Activated naive CD4-positive, alpha-beta T cell treated with anti-CD3 and anti-CD28 coated beads, Interleukin-2, amount 10 ng/mL, durations not matched to agents 7 days and 5 days (primary cell): ENCODE data around the gene SHISA7.
A peak's percentile ranks its signal among the peaks of the same experiment; 100 is the strongest.

Experiments used
- CTCF ChIA-PET: fragments of 350-600 bp; sonication (Branson Sonifier 250); formaldehyde crosslinking; loops from one replicate; lab custom pipeline; 2021; ENCODE audit warnings: antibody characterized with exemption; lab: Charles Lee
- DNase-seq: peaks from one replicate; pipeline ENCODE4 v3.0.0-alpha.2; 2020
- H3K27ac Mint-ChIP-seq: one replicate; pipeline ENCODE4 v1.8.0; 2021; ENCODE audit warnings: mild to moderate bottlenecking, moderate library complexity, mixed read lengths
- H3K27me3 Mint-ChIP-seq: one replicate; pipeline ENCODE4 v1.8.0; 2021; ENCODE audit warnings: mild to moderate bottlenecking, mixed read lengths
- H3K36me3 Mint-ChIP-seq: one replicate; pipeline ENCODE4 v1.8.0; 2021; ENCODE audit warnings: mixed read lengths
- H3K4me1 Mint-ChIP-seq: one replicate; pipeline ENCODE4 v1.8.0; 2021; ENCODE audit warnings: mixed read lengths
- H3K4me3 Mint-ChIP-seq: one replicate; pipeline ENCODE4 v1.8.0; 2021; ENCODE audit warnings: mild to moderate bottlenecking, moderate library complexity, mixed read lengths
- H3K9me3 Mint-ChIP-seq: one replicate; pipeline ENCODE4 v1.8.0; 2021; ENCODE audit warnings: mixed read lengths

SHISA7 gene

GRCh38 chr19:55485439-55486011 is 42.4 kb upstream of the SHISA7 start:
- Mint-ChIP-seq H3K27me3 (peaks cover 33% of the 10 kb centered on the region), H3K4me3 (peak overlapping the region; percentile 73), H3K9me3 (no peaks in the 10 kb centered on the region), H3K4me1 (peaks cover 9% of the 10 kb centered on the region), H3K27ac (peak overlapping the region; percentile 19), H3K36me3 (no peaks in the 10 kb centered on the region)
- no peak for DNase-seq
- CTCF ChIA-PET: interaction anchor here (1.0 to 4.1 kb wide), 3 partner anchors 9 to 19 kb away, joined by 4 to 23 read pairs (median 6); partner anchors contain the start of gene ZNF628

DNA sequence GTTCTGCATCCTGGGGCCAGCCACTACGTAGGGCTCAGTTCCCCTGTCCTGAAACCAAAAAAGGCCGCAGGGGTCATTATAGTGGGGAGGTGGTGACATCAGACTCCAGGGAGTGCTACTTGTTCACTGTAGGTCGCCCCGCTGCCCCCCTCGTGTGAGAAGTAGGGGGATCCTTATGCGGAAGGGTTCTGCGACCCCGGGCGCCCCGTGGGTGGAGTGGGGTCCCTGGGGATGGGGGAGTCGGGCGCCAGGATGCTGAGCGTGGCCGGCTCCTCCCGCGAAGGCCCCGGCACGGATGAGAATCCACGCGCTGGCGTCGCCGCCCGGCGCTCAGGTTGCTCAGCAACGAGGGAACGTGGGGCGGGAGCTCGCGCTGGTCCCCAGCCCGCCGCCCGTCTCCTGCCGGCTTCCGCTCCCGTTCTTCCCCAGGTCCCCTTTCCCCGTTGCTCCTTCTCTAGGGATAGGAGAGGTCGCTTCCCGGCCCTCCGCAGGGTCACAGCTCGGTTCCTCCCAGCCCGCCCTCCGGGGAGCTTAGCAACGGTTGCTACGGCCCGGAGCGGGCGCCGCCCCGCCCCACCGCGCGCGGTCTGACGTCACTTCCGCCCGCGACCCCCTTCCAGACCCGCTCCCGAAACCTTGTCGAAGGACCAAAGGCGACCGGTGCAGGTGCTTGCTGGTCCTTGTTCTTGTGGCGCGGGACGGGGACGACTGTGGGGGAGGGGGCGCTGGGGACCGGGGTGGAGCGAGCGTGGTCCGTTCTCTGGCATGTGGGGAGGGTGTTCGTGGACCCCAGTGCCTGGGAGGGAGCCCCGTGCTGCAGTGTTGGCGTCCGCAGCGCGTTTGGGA is 41.7 kb upstream of the SHISA7 start, which contains the start of gene NAT14:
NAT14 (plus strand) TSS at position 596 of the 846 bp plus-strand sequence. CDS start 521 bp downstream, outside the sequence.
- peak within 1 kb of the TSS; percentile 24 for H3K27ac Mint-ChIP-seq
- peaks cover 26% of the 10 kb centered on the region for H3K27me3 Mint-ChIP-seq
- no peaks in the 10 kb centered on the region for H3K9me3 Mint-ChIP-seq
- peaks cover 11% of the 10 kb centered on the region for H3K4me1 Mint-ChIP-seq
- DNase-seq: peak; percentile 75
- peak within 1 kb of the TSS; percentile 73 for H3K4me3 Mint-ChIP-seq
- CTCF ChIA-PET: interaction anchor here (1.0 to 4.1 kb wide), 3 partner anchors 8 to 20 kb away, joined by 4 to 23 read pairs (median 6); partner anchors contain the start of gene ZNF628
- peaks cover 2% of the 10 kb centered on the region for H3K36me3 Mint-ChIP-seq

- peaks cover 4% of the 10 kb centered on the region for H3K36me3 Mint-ChIP-seq
- peak overlapping the region; percentile 73 for H3K4me3 Mint-ChIP-seq
- CTCF ChIA-PET: interaction anchor here (1.0 to 4.1 kb wide), 4 partner anchors 7 to 20 kb away, joined by 3 to 23 read pairs (median 5); partner anchors contain the start of gene ZNF628
- peaks cover 19% of the 10 kb centered on the region for H3K27me3 Mint-ChIP-seq
- no peak overlapping the region for H3K27ac Mint-ChIP-seq
- no peaks in the 10 kb centered on the region for H3K9me3 Mint-ChIP-seq
- no peak for DNase-seq
- peaks cover 20% of the 10 kb centered on the region for H3K4me1 Mint-ChIP-seq
Measured at GRCh38 chr19:55483706-55484592, 40.8 kb upstream of the SHISA7 start.

DNA sequence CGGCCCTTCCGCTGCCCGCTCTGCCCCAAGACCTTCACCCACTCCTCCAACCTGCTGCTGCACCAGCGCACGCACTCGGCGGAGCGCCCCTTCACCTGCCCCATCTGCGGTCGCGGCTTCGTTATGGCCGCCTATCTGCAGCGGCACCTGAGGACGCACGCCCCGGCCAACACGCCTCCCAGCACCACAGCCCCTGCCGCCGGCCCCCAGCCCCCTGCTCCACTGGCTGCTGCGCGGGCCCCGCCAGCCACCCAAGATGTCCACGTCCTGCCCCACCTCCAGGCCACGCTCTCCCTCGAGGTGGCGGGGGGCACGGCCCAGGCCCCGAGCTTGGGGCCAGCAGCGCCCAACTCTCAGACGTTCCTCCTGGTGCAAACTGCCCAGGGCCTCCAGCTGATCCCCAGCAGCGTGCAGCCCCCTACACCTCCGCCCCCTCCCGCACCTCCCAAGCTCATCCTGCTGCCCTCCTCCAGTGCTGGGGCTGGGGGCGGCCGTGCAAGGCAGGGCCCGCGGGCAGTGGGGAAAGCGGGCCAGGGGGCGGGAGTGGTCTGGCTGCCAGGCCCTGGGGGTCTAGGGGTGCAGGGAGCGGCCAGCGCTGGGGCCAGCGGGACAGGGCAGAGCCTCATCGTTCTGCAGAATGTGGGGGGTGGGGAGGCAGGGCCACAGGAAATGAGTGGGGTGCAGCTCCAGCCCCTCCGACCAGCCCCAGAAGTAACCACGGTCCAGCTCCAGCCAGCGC is 40.0 kb upstream of the SHISA7 start:
- Mint-ChIP-seq H3K27me3 (peaks cover 13% of the 10 kb centered on the region), H3K36me3 (peaks cover 4% of the 10 kb centered on the region), H3K27ac (no peak overlapping the region), H3K4me3 (peak overlapping the region; percentile 33), H3K9me3 (no peaks in the 10 kb centered on the region), H3K4me1 (peaks cover 28% of the 10 kb centered on the region)
- CTCF ChIA-PET: interaction anchor here (1.2 to 4.1 kb wide), 2 partner anchors 10 to 21 kb away, joined by 3 to 23 read pairs; no protein-coding TSS in a partner anchor
- no peak for DNase-seq

DNA sequence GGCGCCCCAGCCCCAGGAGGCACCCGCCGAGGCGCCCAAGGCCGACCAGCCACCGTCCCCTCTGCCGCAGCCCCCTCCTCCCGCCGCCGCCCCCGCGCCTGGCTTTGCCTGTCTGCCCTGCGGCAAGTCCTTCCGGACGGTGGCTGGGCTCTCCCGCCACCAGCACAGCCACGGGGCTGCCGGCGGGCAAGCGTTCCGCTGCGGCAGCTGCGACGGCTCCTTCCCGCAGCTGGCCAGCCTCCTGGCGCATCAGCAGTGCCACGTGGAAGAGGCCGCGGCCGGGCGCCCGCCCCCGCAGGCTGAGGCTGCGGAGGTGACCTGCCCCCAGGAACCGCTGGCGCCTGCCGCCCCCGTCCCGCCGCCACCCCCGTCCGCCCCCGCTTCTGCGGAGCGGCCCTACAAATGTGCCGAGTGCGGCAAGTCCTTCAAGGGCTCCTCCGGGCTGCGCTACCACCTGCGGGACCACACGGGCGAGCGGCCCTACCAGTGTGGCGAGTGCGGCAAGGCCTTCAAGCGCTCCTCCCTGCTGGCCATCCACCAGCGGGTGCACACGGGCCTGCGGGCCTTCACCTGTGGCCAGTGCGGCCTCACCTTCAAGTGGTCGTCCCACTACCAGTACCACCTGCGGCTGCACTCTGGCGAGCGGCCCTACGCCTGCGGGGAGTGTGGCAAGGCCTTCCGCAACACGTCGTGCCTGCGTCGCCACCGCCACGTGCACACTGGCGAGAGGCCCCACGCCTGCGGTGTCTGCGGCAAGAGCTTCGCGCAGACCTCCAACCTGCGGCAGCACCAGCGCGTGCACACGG is 39.3 kb upstream of the SHISA7 start:
- Mint-ChIP-seq H3K36me3 (peaks cover 4% of the 10 kb centered on the region), H3K4me1 (peaks cover 33% of the 10 kb centered on the region), H3K27me3 (peaks cover 8% of the 10 kb centered on the region), H3K4me3 (no peak overlapping the region), H3K9me3 (no peaks in the 10 kb centered on the region), H3K27ac (no peak overlapping the region)
- no peak for DNase-seq
- CTCF ChIA-PET: interaction anchor here (1.2 kb wide), 1 partner anchor 10 kb away, joined by 3 read pairs; no protein-coding TSS in a partner anchor

DNA sequence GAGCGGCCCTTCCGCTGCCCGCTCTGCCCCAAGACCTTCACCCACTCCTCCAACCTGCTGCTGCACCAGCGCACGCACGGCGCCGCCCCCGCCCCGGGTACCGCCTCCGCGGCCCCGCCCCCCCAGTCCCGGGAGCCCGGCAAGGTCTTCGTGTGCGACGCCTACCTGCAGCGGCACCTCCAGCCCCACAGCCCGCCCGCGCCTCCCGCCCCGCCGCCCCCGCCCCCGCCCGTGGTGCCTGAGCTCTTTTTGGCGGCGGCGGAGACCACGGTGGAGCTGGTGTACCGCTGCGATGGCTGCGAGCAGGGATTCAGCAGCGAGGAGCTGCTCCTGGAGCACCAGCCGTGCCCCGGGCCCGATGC is 38.7 kb upstream of the SHISA7 start:
- H3K4me3 Mint-ChIP-seq: no peak overlapping the region
- peaks cover 36% of the 10 kb centered on the region for H3K4me1 Mint-ChIP-seq
- H3K36me3 Mint-ChIP-seq: peaks cover 4% of the 10 kb centered on the region
- no peak for DNase-seq
- CTCF ChIA-PET: no interaction called here
- no peaks in the 10 kb centered on the region for H3K9me3 Mint-ChIP-seq
- peaks cover 4% of the 10 kb centered on the region for H3K27me3 Mint-ChIP-seq
- H3K27ac Mint-ChIP-seq: no peak overlapping the region

DNA sequence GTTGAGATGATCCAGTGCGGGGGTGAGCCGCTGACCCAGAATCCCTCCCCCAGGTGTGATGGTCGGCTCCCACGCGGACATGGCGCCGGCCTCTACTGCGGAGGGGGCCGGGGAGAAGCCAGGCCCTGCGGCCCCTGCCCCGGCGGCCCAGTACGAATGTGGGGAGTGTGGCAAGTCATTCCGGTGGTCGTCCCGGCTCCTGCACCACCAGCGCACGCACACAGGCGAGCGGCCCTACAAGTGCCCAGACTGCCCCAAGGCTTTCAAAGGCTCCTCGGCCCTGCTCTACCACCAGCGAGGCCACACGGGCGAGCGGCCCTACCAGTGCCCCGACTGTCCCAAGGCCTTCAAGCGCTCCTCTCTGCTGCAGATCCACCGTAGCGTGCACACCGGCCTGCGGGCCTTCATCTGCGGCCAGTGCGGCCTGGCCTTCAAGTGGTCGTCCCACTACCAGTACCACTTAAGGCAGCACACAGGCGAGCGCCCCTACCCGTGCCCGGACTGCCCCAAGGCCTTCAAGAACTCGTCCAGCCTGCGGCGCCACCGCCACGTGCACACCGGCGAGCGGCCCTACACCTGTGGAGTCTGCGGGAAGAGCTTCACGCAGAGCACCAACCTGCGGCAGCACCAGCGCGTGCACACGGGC is 38.2 kb upstream of the SHISA7 start:
- Mint-ChIP-seq H3K9me3 (no peaks in the 10 kb centered on the region), H3K27me3 (peaks cover 4% of the 10 kb centered on the region), H3K4me3 (no peak overlapping the region), H3K27ac (no peak overlapping the region), H3K36me3 (peaks cover 4% of the 10 kb centered on the region), H3K4me1 (peaks cover 36% of the 10 kb centered on the region)
- CTCF ChIA-PET: no interaction called here
- no peak for DNase-seq

DNA sequence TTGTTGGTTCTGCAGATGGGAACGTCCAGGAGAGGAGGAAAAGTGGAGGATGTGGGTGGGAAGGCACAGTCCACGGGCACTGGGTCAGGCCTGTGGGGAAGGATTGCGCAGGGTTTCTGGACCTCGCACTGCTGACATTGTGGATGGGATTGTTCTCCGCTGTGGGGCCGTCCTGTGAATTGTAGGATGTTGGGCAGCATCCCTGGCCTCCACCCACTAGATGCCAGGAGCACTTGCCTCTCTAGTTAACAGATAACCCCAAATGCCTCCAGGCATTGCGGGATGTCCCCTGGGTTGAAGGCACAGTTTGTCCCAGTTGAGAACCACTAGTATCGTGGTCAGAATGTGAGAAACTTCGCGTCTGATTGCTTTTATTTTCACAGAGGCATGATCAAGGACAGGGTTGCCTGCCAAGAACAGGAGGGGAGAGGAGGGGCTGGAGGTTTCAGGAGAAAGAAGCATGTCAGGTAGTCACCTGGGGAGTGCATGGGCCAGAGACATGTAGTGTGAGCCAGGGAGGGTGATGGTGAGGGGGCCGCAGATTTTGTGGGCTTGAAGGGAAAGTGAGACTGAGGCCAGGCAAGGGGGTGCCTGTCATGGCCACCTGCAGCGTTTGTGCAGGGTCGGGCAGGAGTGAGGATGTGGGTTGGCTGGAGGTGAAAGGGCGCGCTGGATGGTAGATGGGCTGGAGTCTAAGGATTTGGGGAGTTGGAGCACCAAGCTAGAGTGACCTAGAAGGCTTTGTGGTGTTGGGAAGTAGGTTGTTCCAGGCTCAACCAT is 36.5 kb upstream of the SHISA7 start:
- CTCF ChIA-PET: interaction anchor here (0.8 to 1.1 kb wide), 2 partner anchors 12 to 20 kb away, joined by 3 read pairs; no protein-coding TSS in a partner anchor
- Mint-ChIP-seq H3K4me3 (no peak overlapping the region), H3K9me3 (no peaks in the 10 kb centered on the region), H3K27ac (peak overlapping the region; percentile 49), H3K27me3 (no peaks in the 10 kb centered on the region), H3K36me3 (peaks cover 4% of the 10 kb centered on the region), H3K4me1 (peaks cover 38% of the 10 kb centered on the region)
- no peak for DNase-seq

DNA sequence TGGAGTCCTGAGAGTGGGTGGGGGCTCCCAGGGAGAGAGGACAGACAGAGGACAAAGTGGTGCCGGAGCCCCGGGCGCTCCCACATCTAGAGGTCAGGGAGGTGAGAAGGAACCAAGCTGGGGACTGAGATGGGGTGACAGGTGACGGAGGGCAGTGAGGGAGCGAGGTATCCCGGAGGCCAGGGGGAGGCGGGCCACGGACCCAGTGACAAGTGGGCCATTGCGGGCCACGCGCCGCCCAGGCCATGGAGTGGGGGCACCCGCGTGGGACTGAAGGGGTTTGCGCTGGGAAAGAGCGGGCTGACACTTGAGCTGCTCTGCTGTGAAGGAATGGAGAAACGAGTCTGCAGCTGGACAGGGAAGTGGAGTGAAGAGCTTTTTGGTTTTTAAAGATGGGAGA is 35.9 kb upstream of the SHISA7 start:
- Mint-ChIP-seq H3K36me3 (peaks cover 4% of the 10 kb centered on the region), H3K4me3 (no peak overlapping the region), H3K9me3 (no peaks in the 10 kb centered on the region), H3K27ac (peak overlapping the region; percentile 19), H3K27me3 (no peaks in the 10 kb centered on the region), H3K4me1 (peaks cover 34% of the 10 kb centered on the region)
- CTCF ChIA-PET: interaction anchor here (0.8 to 1.1 kb wide), 2 partner anchors 11 to 20 kb away, joined by 3 read pairs; no protein-coding TSS in a partner anchor
- DNase-seq: no peak

GRCh38 chr19:55478364-55478763 is 35.3 kb upstream of the SHISA7 start:
- CTCF ChIA-PET: interaction anchor here (1.1 kb wide), 1 partner anchor 19 kb away, joined by 3 read pairs; no protein-coding TSS in a partner anchor
- DNase-seq: no peak
- peaks cover 4% of the 10 kb centered on the region for H3K36me3 Mint-ChIP-seq
- H3K27me3 Mint-ChIP-seq: no peaks in the 10 kb centered on the region
- no peaks in the 10 kb centered on the region for H3K9me3 Mint-ChIP-seq
- peaks cover 34% of the 10 kb centered on the region for H3K4me1 Mint-ChIP-seq
- H3K27ac Mint-ChIP-seq: no peak overlapping the region
- H3K4me3 Mint-ChIP-seq: peak overlapping the region; percentile 84

DNA sequence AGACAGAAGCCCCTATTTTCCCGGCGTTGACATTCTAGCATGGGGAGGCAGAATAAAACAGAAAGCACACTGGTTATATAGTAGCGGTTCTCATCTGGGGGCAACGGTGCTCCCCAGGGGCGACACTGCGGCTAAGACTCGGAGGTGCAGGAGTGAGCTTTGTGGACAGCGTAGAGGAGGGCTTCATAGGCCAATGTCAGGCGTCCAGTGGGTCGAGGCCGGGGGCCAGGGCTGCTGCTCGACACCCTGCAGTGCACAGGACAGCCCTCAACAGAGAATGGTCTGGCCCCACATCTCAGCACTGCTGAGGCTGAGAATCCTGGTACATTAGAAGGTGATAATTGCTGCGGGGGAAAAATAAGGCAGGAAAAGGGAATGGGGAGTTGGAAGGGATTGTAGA is 34.8 kb upstream of the SHISA7 start:
- H3K27ac Mint-ChIP-seq: no peak overlapping the region
- CTCF ChIA-PET: interaction anchor here (4.5 kb wide), 1 partner anchor 26 kb away, joined by 20 read pairs; no protein-coding TSS in a partner anchor

More for the DNA sequence above, 34.8 kb upstream of the SHISA7 start:
- peak overlapping the region; percentile 84 for H3K4me3 Mint-ChIP-seq
- H3K9me3 Mint-ChIP-seq: no peaks in the 10 kb centered on the region
- DNase-seq: no peak
- peaks cover 34% of the 10 kb centered on the region for H3K4me1 Mint-ChIP-seq
- peaks cover 4% of the 10 kb centered on the region for H3K36me3 Mint-ChIP-seq
- H3K27me3 Mint-ChIP-seq: peaks cover 4% of the 10 kb centered on the region
